GM12892 (cell line): Measurements from ENCODE around the gene HIP1.
"Not testable (repeated sequence)": the region's sequence is repeated elsewhere in the genome, so short reads cannot be mapped to it uniquely, and the experiment has no call there.

Experiments
- DNase-seq: peaks from one replicate; pipeline ENCODE4 v3.0.0; 2011; ENCODE audit not compliant: insufficient read length
- FAIRE-seq: peaks from 2 replicates; lab custom pipeline; 2011; peaks lifted over from hg19 to GRCh38; lab: Jason Lieb, UNC
- POLR2A ChIP-seq: IDR thresholded peaks from 2 replicates; pipeline ENCODE4 v1.6.1; 2011; ENCODE audit warnings: low read depth, low read length, control low read depth
- POLR2AphosphoS5 ChIP-seq: IDR thresholded peaks from 2 replicates; pipeline ENCODE4 v1.6.1; 2011; ENCODE audit warnings: low read depth, low read length, control low read depth
- TAF1 ChIP-seq: IDR thresholded peaks from 2 replicates; pipeline ENCODE4 v1.6.1; 2011; ENCODE audit warnings: low read depth, mild to moderate bottlenecking, control low read depth, low read length, borderline replicate concordance

The HIP1 gene

GRCh38 chr7:75696263-75697037, 42.3 kb downstream of the HIP1 start:
- DNase-seq: no peak
- TF ChIP-seq POLR2AphosphoS5 (no peak), TAF1 (no peak), POLR2A (no peak)

GRCh38 chr7:75694638-75695399, 43.9 kb downstream of the HIP1 start:
- FAIRE-seq (no peak), DNase-seq (no peak)
- no peak for TF ChIP-seq POLR2A
- TF ChIP-seq POLR2AphosphoS5: no peak
- TF ChIP-seq TAF1: no peak

More at GRCh38 chr7:75696263-75697037, 42.3 kb downstream of the HIP1 start:
- no peak for FAIRE-seq

GRCh38 chr7:75693668-75694067, 45.1 kb downstream of the HIP1 start:
- not testable (repeated sequence) for DNase-seq, FAIRE-seq

GRCh38 chr7:75691793-75692543, 46.8 kb downstream of the HIP1 start:
- FAIRE-seq: no peak
- TF ChIP-seq TAF1 (no peak), POLR2A (no peak), POLR2AphosphoS5 (no peak)
- no peak for DNase-seq

GRCh38 chr7:75690121-75690523, 48.6 kb downstream of the HIP1 start:
- FAIRE-seq: no peak
- TF ChIP-seq POLR2AphosphoS5 (no peak), TAF1 (no peak), POLR2A (no peak)
- DNase-seq: no peak

GRCh38 chr7:75689246-75690099, 49.3 kb downstream of the HIP1 start:
- no peak for FAIRE-seq
- DNase-seq: no peak
- TF ChIP-seq POLR2AphosphoS5 (no peak), TAF1 (no peak), POLR2A (no peak)

GRCh38 chr7:75688200-75689136, 50.3 kb downstream of the HIP1 start:
- DNase-seq: no peak
- FAIRE-seq: no peak
- no peak for TF ChIP-seq TAF1
- TF ChIP-seq POLR2A: no peak
- no peak for TF ChIP-seq POLR2AphosphoS5

- TF ChIP-seq POLR2AphosphoS5: no peak
- no peak for TF ChIP-seq POLR2A
- TF ChIP-seq TAF1: no peak
- no peak for FAIRE-seq
- no peak for DNase-seq
Observed at GRCh38 chr7:75687246-75688088, 51.3 kb downstream of the HIP1 start.

- TF ChIP-seq TAF1: no peak
- no peak for TF ChIP-seq POLR2A
- TF ChIP-seq POLR2AphosphoS5: no peak
Observed at GRCh38 chr7:75686551-75686950, 52.2 kb downstream of the HIP1 start.

GRCh38 chr7:75682052-75682451, 56.7 kb downstream of the HIP1 start:
- not testable (repeated sequence) for FAIRE-seq, DNase-seq

More at GRCh38 chr7:75686551-75686950, 52.2 kb downstream of the HIP1 start:
- FAIRE-seq (no peak), DNase-seq (no peak)
